K562 (cell line): Measurements from ENCODE around the gene PRDM16. TPM values are rescaled to one million over a fixed set of nuclear protein-coding genes. Genes with fewer than 3 reads are reported as not detected.

Experiments used
- ATAC-seq: fragments of 200-7000 bp; cut with Tn5 transposase; 3 replicates; pipeline ENCODE4 v1.9.1; 2020; ENCODE audit warnings: moderate library complexity
- BruUV-seq: library from RNA; stranded (reverse); fragments of 400-500 nt; replicated peaks from 2 replicates; lab custom pipeline; 2021; lab: Mats Ljungman, UMichigan
- CTCF ChIA-PET: fragments of 300-600 bp; formaldehyde crosslinking; extraction: SDS; loops from one replicate; lab custom pipeline; 2021; ENCODE audit warnings: low intra/inter-chr PET ratio; lab: Yijun Ruan, JAX
- POLR2A ChIA-PET: fragments of 300-600, 350-650 bp; sonication (Branson Sonifier 250); formaldehyde crosslinking; extraction: SDS; loops from one replicate; lab custom pipeline; 2021; ENCODE audit warnings: antibody characterized with exemption, inconsistent platforms; lab: Yijun Ruan, JAX
- DNase-seq, 4 experiments: peaks; one replicate each; pipeline versions ENCODE4 v3.0.0 to v3.0.0-alpha.2; 2011 to 2018; ENCODE audit warnings: low spot score in 3 of 4, mixed read lengths in 3 of 4; ENCODE audit errors: extremely low read depth in 1 of 4
- FAIRE-seq: peaks from 2 replicates; lab custom pipeline; 2011; peaks lifted over from hg19 to GRCh38; lab: Jason Lieb, UNC
- H2AFZ ChIP-seq: 2 replicates; pipeline ENCODE4 v1.6.0; 2011; ENCODE audit warnings: low read depth, low read length, control low read depth, inconsistent platforms
- H3K27ac ChIP-seq: fragments of 200-600 bp; 3 replicates; pipeline ENCODE4 v1.8.0; 2011; ENCODE audit warnings: low read depth, mild to moderate bottlenecking, control low read depth, inconsistent platforms, low read length, moderate library complexity, mixed read lengths; ENCODE audit errors: extremely low read depth
- H3K27me3 ChIP-seq, 2 experiments: fragments of 300-600 bp in 1 of 2; 2 replicates in 1 of 2; 3 replicates in 1 of 2; pipeline versions ENCODE4 v1.6.0 to v1.8.0; 2011; ENCODE audit warnings: inconsistent platforms in 2 of 2, low read length in 2 of 2, mild to moderate bottlenecking in 1 of 2, mixed read lengths in 1 of 2, moderate library complexity in 1 of 2; ENCODE audit not compliant: control insufficient read depth in 2 of 2, insufficient read depth in 2 of 2
- H3K36me3 ChIP-seq: fragments of 300-600 bp; 3 replicates; pipeline ENCODE4 v1.8.0; 2011; ENCODE audit warnings: mild to moderate bottlenecking, low read length, inconsistent platforms; ENCODE audit not compliant: control insufficient read depth, insufficient read depth
- H3K4me1 ChIP-seq, 2 experiments: fragments of 200-600 bp in 1 of 2; replicated peaks in 1 of 2; 2 replicates in 1 of 2; 3 replicates in 1 of 2; pipeline versions ENCODE4 v1.5.1 to v1.8.0; 2011; ENCODE audit warnings: inconsistent platforms in 2 of 2, low read length in 2 of 2, mild to moderate bottlenecking in 1 of 2, mixed read lengths in 1 of 2, moderate library complexity in 1 of 2; ENCODE audit not compliant: control insufficient read depth in 2 of 2, insufficient read depth in 2 of 2
- H3K4me2 ChIP-seq: 2 replicates; pipeline ENCODE4 v1.6.1; 2011; ENCODE audit warnings: low read length, control low read depth, inconsistent platforms, mixed read lengths; ENCODE audit not compliant: insufficient read depth
- H3K4me3 ChIP-seq: fragments of 200-600 bp; sonication (generic), shearing (Covaris generic); 2 replicates; pipeline ENCODE4 v1.5.1; 2016; ENCODE audit warnings: control low read depth, inconsistent platforms
- H3K79me2 ChIP-seq: fragments of 200-600 bp; 3 replicates; pipeline ENCODE4 v1.8.0; 2011; ENCODE audit warnings: low read length, inconsistent platforms; ENCODE audit not compliant: control insufficient read depth, insufficient read depth
- H3K9ac ChIP-seq, 2 experiments: 2 replicates each; pipeline versions ENCODE4 v1.6.0 to v1.6.1; 2011; ENCODE audit warnings: low read depth in 2 of 2, low read length in 2 of 2, control low read depth in 1 of 2, inconsistent platforms in 1 of 2, mild to moderate bottlenecking in 1 of 2, mixed read lengths in 1 of 2; ENCODE audit not compliant: insufficient read depth in 1 of 2
- H3K9me1 ChIP-seq: one replicate; pipeline ENCODE4 v1.6.0; 2011; ENCODE audit warnings: inconsistent platforms, mild to moderate bottlenecking, low read length, moderate library complexity; ENCODE audit not compliant: control insufficient read depth, insufficient read depth
- H3K9me3 ChIP-seq: replicated peaks from 2 replicates; pipeline ENCODE4 v1.5.1; 2011; ENCODE audit warnings: low read depth, low read length, inconsistent platforms; ENCODE audit not compliant: control insufficient read depth, insufficient read depth
- H4K20me1 ChIP-seq: replicated peaks from 2 replicates; pipeline ENCODE4 v1.6.1; 2011; ENCODE audit warnings: low read length, inconsistent platforms, mixed read lengths; ENCODE audit not compliant: control insufficient read depth, insufficient read depth
- BMI1 ChIP-seq: fragments of 150-350 bp; IDR thresholded peaks from 2 replicates; pipeline ENCODE4 v1.6.1; 2014; ENCODE audit warnings: low read length
- CBX3 ChIP-seq, 2 experiments: IDR thresholded peaks; 1 replicate in 1 of 2; 2 replicates in 1 of 2; pipeline ENCODE4 v1.6.1; 2012; ENCODE audit warnings: inconsistent platforms in 2 of 2, low read length in 2 of 2, borderline replicate concordance in 1 of 2, control low read depth in 1 of 2
- DACH1 ChIP-seq: fragments of 450-650 bp; IDR thresholded peaks from 2 replicates; pipeline ENCODE4 v1.6.1; 2018; ENCODE audit not compliant: partially characterized antibody
- KHSRP ChIP-seq: fragments of 450-650 bp; IDR thresholded peaks from 2 replicates; pipeline ENCODE4 v1.6.1; 2017
- MECOM ChIP-seq: fragments of 250-450 bp; sonication (Bioruptor Pico); IDR thresholded peaks from 2 replicates; pipeline ENCODE4 v1.8.0; 2022; ENCODE audit warnings: inconsistent platforms
- SIN3A ChIP-seq, 2 experiments: fragments of 150-350 bp in 1 of 2; IDR thresholded peaks; 2 replicates each; pipeline ENCODE4 v1.6.1; 2011 to 2016; ENCODE audit warnings: borderline replicate concordance in 2 of 2, low read depth in 2 of 2, low read length in 2 of 2, mild to moderate bottlenecking in 2 of 2, moderate library complexity in 2 of 2; ENCODE audit not compliant: control insufficient read depth in 1 of 2
- TSC22D4 ChIP-seq: fragments of 450-650 bp; IDR thresholded peaks from 2 replicates; pipeline ENCODE4 v1.6.1; 2016; ENCODE audit warnings: missing genetic modification characterization, missing biosample characterization, control low read depth
- ZFX ChIP-seq: sonication (generic); formaldehyde crosslinking; IDR thresholded peaks from 2 replicates; pipeline ENCODE4 v1.8.0; 2022; ENCODE audit warnings: mild to moderate bottlenecking, missing genetic modification reagents, moderate library complexity
- ZNF408 ChIP-seq: fragments of 250-450 bp; sonication (Bioruptor Pico); IDR thresholded peaks from 2 replicates; pipeline ENCODE4 v1.4.0; 2020; ENCODE audit warnings: low read depth, mild to moderate bottlenecking, moderate library complexity
- ZNF551 ChIP-seq: fragments of 250-450 bp; sonication (Bioruptor Pico); IDR thresholded peaks from 2 replicates; pipeline ENCODE4 v1.5.0; 2021; ENCODE audit warnings: mild to moderate bottlenecking, moderate library complexity
- whole genome bisulfite sequencing: fragments of 100-300 bp; shearing (Covaris generic); methylation state at CpG from one replicate; pipeline ENCODE4 v1.1.6; 2016; ENCODE audit warnings: low coverage, mixed read lengths; ENCODE audit not compliant: insufficient coverage; ENCODE audit errors: missing lambda C conversion rate; 5-methylcytosine and 5-hydroxymethylcytosine counted together
- in situ Hi-C: fragments of 300-500 bp; cut with MboI; formaldehyde crosslinking; loops from 4 replicates; pipeline ENCODE4 v1.15.0; 2018; ENCODE audit warnings: inconsistent platforms, mixed read lengths
- intact Hi-C: fragments of 100-400 bp; cut with micrococcal nuclease; formaldehyde crosslinking; loops from 2 replicates; pipeline ENCODE4 v1.14.2; 2022
- polyA plus RNA-seq, 8 experiments: library from polyadenylated mRNA; depleted of rRNA in 4 of 8; stranded (reverse) in 5 of 8; unstranded in 3 of 8; fragments of >200 nt; fragmentation: Nextera tagmentation in 2 of 8; fragmentation: Illumina TruSeq in 1 of 8; extraction: Ambion mirVana in 2 of 8; extraction: Trizol in 1 of 8; gene quantifications; 2 replicates each; pipeline versions ENCODE4 v1.2.1 to v1.2.3, GENCODE V29; 2011 to 2014; ENCODE audit warnings: inconsistent platforms in 1 of 8, missing spikeins in 1 of 8
- total RNA-seq, 7 experiments: library from RNA; depleted of rRNA in 6 of 7; stranded (reverse); fragments of >200 nt in 6 of 7; fragmentation: Illumina TruSeq in 2 of 7; extraction: Trizol in 2 of 7; gene quantifications; 2 replicates each; pipeline versions ENCODE4 v1.2.1 to v1.2.3, GENCODE V29; 2011 to 2021; ENCODE audit warnings: low replicate concordance in 1 of 7

The PRDM16 gene
- total and polyA plus RNA-seq, 9 of the 15 experiments (the other 6 are each of a cell fraction or from before 2014, with no cell fraction given), result 0.10 to 0.27 TPM; not detected in 7

- H3K9ac ChIP-seq, result no peak overlapping the region
- intact Hi-C loops, result no loop called here
- CTCF ChIA-PET, result no interaction called here
- 4% methylated on average over 5 of the region's 5 CpGs for WGBS
- ATAC-seq, result no peak
- H4K20me1 ChIP-seq, result no peaks in the 10 kb centered on the region
- in situ Hi-C loops, result no loop called here
- no peak overlapping the region for H3K4me2 ChIP-seq
- no peaks in the 10 kb centered on the region for H3K4me1 ChIP-seq
- no peak for FAIRE-seq
- no peaks in the 10 kb centered on the region for H3K79me2 ChIP-seq
- BruUV-seq, result no TSS peak
- H3K4me3 ChIP-seq, result no peak overlapping the region
- no peaks in the 10 kb centered on the region for H3K9me3 ChIP-seq
- no peak overlapping the region for H3K27ac ChIP-seq
- DNase-seq, result no peak
- H3K36me3 ChIP-seq, result no peaks in the 10 kb centered on the region
- peaks cover 0 to 9% of the 10 kb centered on the region in 2 experiments; a peak in 1 of 5 replicates for H3K27me3 ChIP-seq
- no peak overlapping the region for H2AFZ ChIP-seq
- POLR2A ChIA-PET, result interaction anchor here (0.6 kb wide), 1 partner anchor 58 kb away, joined by 3 read pairs; no protein-coding TSS in a partner anchor
- TF ChIP-seq SIN3A (IDR thresholded peaks at IDR 0.05; ENCODE audit: borderline replicate concordance in 2 of 2, control insufficient read depth in 1 of 2, low read depth in 2 of 2, low read length in 2 of 2), result no peak
- no peak for TF ChIP-seq TSC22D4 (tag)
- no peak for TF ChIP-seq ZNF408 (CRISPR knock-in tag)
- TF ChIP-seq MECOM (CRISPR knock-in tag), result no peak
- no peak for TF ChIP-seq ZFX (CRISPR knock-in tag)
- no peak for TF ChIP-seq ZNF551 (CRISPR knock-in tag)
- no peak for TF ChIP-seq DACH1
- no peak for TF ChIP-seq BMI1
- TF ChIP-seq CBX3 (IDR thresholded peaks at IDR 0.05; ENCODE audit: borderline replicate concordance in 1 of 2, low read length in 2 of 2), result no peak
- TF ChIP-seq KHSRP, result no peak
- H3K9me1 ChIP-seq, result no peaks in the 10 kb centered on the region
These were observed 12.4 kb upstream of the PRDM16 start for GRCh38 chr1:3056641-3057040.
